ENCODE results near the gene PPP2R3B. TPM values are rescaled to one million over a fixed set of nuclear protein-coding genes. Genes with fewer than 3 reads are reported as not detected.
A peak's percentile ranks its signal among the peaks of the same experiment; 100 is the strongest.

PPP2R3B gene
- total and polyA plus RNA-seq, 11 donors: 60.9 to 186 (median 113) TPM

DNA sequence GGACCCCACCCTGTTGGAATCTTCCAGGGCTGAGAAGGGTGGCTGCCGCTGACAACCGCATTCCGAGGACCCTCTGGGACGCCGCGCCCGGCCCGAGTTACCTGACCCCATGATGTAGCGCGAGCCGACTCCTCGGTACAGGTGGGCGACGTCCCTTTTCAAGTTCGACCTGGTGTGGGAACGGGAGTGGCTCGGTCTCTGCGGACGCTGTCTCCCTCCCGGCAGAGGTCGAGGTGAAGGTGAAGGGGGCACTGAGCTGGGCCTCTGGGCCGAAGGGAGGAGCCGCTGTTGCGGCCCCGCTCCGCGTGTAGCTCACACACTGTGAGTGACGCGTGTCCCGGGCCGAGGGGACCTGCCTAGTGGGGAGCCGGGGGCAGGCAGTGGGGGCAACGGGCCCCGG lies 72.7 kb downstream of the PPP2R3B start:
- Histone ChIP-seq H3K4me3 (no peak overlapping the region), H3K9me3 (no peaks in the 10 kb centered on the region), H3K4me1 (peaks cover 0 to 9% (median 0%) of the 10 kb centered on the region in 12 donors), H3K27me3 (no peaks in the 10 kb centered on the region), H3K36me3 (peaks cover 0 to 61% (median 53%) of the 10 kb centered on the region in 9 donors), H3K27ac (no peak overlapping the region)
- intact Hi-C loops (cut with DNase I): no loop called here
- 97 to 98% (median 97%) methylated on average over 32 to 34 of the region's 34 CpGs for WGBS, 4 donors
- DNase-seq: peak in 4 of 5 donors; percentile 11 to 64 (median 20)
- TF ChIP-seq POLR2A (IDR thresholded peaks at IDR 0.05): no peak
- TF ChIP-seq, protein P1, sequence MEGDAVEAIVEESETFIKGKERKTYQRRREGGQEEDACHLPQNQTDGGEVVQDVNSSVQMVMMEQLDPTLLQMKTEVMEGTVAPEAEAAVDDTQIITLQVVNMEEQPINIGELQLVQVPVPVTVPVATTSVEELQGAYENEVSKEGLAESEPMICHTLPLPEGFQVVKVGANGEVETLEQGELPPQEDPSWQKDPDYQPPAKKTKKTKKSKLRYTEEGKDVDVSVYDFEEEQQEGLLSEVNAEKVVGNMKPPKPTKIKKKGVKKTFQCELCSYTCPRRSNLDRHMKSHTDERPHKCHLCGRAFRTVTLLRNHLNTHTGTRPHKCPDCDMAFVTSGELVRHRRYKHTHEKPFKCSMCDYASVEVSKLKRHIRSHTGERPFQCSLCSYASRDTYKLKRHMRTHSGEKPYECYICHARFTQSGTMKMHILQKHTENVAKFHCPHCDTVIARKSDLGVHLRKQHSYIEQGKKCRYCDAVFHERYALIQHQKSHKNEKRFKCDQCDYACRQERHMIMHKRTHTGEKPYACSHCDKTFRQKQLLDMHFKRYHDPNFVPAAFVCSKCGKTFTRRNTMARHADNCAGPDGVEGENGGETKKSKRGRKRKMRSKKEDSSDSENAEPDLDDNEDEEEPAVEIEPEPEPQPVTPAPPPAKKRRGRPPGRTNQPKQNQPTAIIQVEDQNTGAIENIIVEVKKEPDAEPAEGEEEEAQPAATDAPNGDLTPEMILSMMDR (IDR thresholded peaks at IDR 0.05): no peak
- no peak for ATAC-seq

GRCh38 chrX:313546-313945 lies 73.2 kb downstream of the PPP2R3B start:
- no peaks in the 10 kb centered on the region for H3K9me3 ChIP-seq
- ATAC-seq: no peak
- H3K27me3 ChIP-seq: no peaks in the 10 kb centered on the region
- 85 to 97% (median 94%) methylated on average over 8 of the region's 8 CpGs for WGBS, 4 donors
- no peak overlapping the region for H3K4me3 ChIP-seq
- peak in 3 of 5 donors; percentile 3 to 19 (median 11) for DNase-seq
- H3K27ac ChIP-seq: no peak overlapping the region
- no peak for TF ChIP-seq POLR2A (IDR thresholded peaks at IDR 0.05)
- peaks cover 0 to 9% (median 0%) of the 10 kb centered on the region in 12 donors for H3K4me1 ChIP-seq
- intact Hi-C loops (cut with DNase I): no loop called here
- H3K36me3 ChIP-seq: peaks cover 0 to 65% (median 58%) of the 10 kb centered on the region in 9 donors

- intact Hi-C loops (cut with DNase I): no loop called here
- DNase-seq (peak in 4 of 5 donors; percentile 15 to 55 (median 21)), ATAC-seq (no peak)
- peaks cover 0 to 73% (median 66%) of the 10 kb centered on the region in 9 donors for H3K36me3 ChIP-seq
- peaks cover 0 to 7% (median 0%) of the 10 kb centered on the region in 12 donors for H3K4me1 ChIP-seq
- 89 to 96% (median 94%) methylated on average over 45 to 54 of the region's 54 CpGs for WGBS, 4 donors
- TF ChIP-seq POLR2A (IDR thresholded peaks at IDR 0.05): no peak
- TF ChIP-seq, protein P1 (IDR thresholded peaks at IDR 0.05): no peak
- no peaks in the 10 kb centered on the region for H3K9me3 ChIP-seq
- H3K27me3 ChIP-seq: no peaks in the 10 kb centered on the region
- no peak overlapping the region for H3K4me3 ChIP-seq
- no peak overlapping the region for H3K27ac ChIP-seq
These were observed 73.9 kb downstream of the PPP2R3B start for GRCh38 chrX:312621-313331.

DNA sequence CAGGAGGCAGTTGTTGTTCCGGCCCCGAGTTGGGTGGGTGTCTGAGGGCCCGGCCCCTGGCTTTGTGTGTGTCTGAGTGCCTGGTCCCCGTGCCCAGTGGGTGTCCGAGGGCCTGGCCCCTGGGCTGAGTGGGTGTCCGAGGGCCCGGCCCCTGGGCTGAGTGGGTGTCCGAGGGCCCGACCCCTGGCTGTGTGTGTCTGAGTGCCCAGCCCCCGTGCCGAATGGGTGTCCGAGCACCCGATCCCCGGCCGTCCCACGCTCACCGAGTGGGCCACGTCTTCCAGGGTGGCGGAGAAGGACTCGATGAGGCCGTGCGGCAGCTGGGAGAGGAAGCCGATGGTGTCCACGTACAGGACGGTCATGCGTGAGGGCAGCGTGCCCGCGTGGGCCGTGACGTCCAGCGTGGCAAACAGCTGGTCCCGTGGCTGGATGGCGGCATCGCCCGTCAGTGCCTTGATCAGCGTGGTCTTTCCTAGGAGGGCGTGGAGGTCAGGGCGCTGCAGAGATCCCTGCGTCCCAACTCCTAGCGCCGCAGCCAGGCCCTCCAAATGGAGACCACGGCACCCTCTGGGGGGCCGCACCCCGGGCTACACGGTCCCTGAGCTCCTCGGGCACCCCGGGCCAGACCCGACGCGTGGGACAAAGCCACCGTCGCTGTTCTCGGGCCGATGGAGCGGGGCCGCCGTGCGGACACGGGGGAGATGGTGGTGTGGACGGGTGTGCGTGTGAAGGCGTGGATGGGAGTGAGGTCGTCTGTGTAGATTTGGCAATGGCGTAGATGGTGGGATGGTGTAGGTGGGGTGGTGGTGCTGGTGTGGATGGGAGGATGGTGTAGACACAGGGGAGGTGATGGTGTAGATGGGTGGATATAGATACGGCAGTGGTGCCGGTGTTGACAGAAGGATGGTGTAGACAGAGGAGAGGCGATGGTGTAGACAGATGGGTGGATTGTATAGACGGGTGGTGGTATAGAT lies 75.3 kb downstream of the PPP2R3B start:
- no peak overlapping the region for H3K4me3 ChIP-seq
- WGBS, 4 donors: 94 to 98% (median 96%) methylated on average over 40 to 69 of the region's 69 CpGs
- H3K4me1 ChIP-seq: peaks cover 0 to 3% (median 0%) of the 10 kb centered on the region in 12 donors
- no peak for TF ChIP-seq POLR2A (IDR thresholded peaks at IDR 0.05)
- TF ChIP-seq, protein P1 (IDR thresholded peaks at IDR 0.05): no peak
- no peaks in the 10 kb centered on the region for H3K9me3 ChIP-seq
- no peak overlapping the region for H3K27ac ChIP-seq
- DNase-seq (peak in 4 of 5 donors; percentile 15 to 56 (median 19)), ATAC-seq (peak in 1 of 4 donors; percentile 5)
- H3K36me3 ChIP-seq: peaks cover 0 to 79% (median 77%) of the 10 kb centered on the region in 9 donors
- H3K27me3 ChIP-seq: no peaks in the 10 kb centered on the region
- intact Hi-C loops (cut with DNase I): no loop called here

Measured in heart left ventricle (tissue), 16 donors.